ENCODE measurements around the gene GNRHR. TPM values are rescaled to one million over a fixed set of nuclear protein-coding genes. Genes with fewer than 3 reads are reported as not detected.
A peak's percentile ranks its signal among the peaks of the same experiment; 100 is the strongest.

The GNRHR gene
- total and polyA plus RNA-seq, 2 of the 4 experiments (the other 2 are of a cell fraction): not detected

- no peak for TF ChIP-seq MAZ (IDR thresholded peaks at IDR 0.05; ENCODE audit: borderline replicate concordance, low read depth, low read length)
- TF ChIP-seq BHLHE40 (IDR thresholded peaks at IDR 0.05; ENCODE audit: low read depth, low read length): no peak
- TF ChIP-seq RCOR1 (IDR thresholded peaks at IDR 0.05; ENCODE audit: insufficient replicate concordance, low read length): no peak
- TF ChIP-seq CHD1 (IDR thresholded peaks at IDR 0.05; ENCODE audit: low read depth, low read length): no peak
- no peak for TF ChIP-seq CTCF (conservative IDR thresholded peaks at IDR 0.05; ENCODE audit: low read depth, low read length)
- no peak for TF ChIP-seq SMC3 (IDR thresholded peaks at IDR 0.05; ENCODE audit: low read depth, low read length)
- TF ChIP-seq CEBPB (IDR thresholded peaks at IDR 0.05; ENCODE audit: low read depth, low read length): no peak
- TF ChIP-seq RAD21 (IDR thresholded peaks at IDR 0.05; ENCODE audit: low read length): no peak
- no peak for TF ChIP-seq POLR2A (IDR thresholded peaks at IDR 0.05; ENCODE audit: low read depth, low read length)
- no peak for TF ChIP-seq RFX5 (IDR thresholded peaks at IDR 0.05; ENCODE audit: low read depth, low read length)
- TF ChIP-seq MAFK (IDR thresholded peaks at IDR 0.05; ENCODE audit: low read depth, low read length): no peak
- TF ChIP-seq MXI1 (IDR thresholded peaks at IDR 0.05; ENCODE audit: borderline replicate concordance, low read depth, low read length): no peak
- no peak for TF ChIP-seq FOS (IDR thresholded peaks at IDR 0.05; ENCODE audit: low read depth, low read length)
- no peak for TF ChIP-seq USF2 (IDR thresholded peaks at IDR 0.05; ENCODE audit: low read depth, low read length)
- TF ChIP-seq ELK1 (IDR thresholded peaks at IDR 0.05; ENCODE audit: borderline replicate concordance, low read depth, low read length): no peak
- in situ Hi-C loops (cut with MboI; ENCODE audit: low sequenced_read_pairs): no loop called here
- intact Hi-C loops (cut with micrococcal nuclease): no loop called here
- Histone ChIP-seq H3K9me1 (ENCODE audit: insufficient read depth, low read length) (peaks cover 12% of the 10 kb centered on the region; the same call in 1 of the 2 replicates), H3K23ac (ENCODE audit: low read depth, low read length) (no peak overlapping the region), H3K27ac (ENCODE audit: insufficient read depth, low read length) (no peak overlapping the region), H2AK9ac (replicated peaks; ENCODE audit: low read depth, low read length, poor library complexity) (no peak overlapping the region), H3K4me3 (ENCODE audit: insufficient read depth, low read depth, low read length) (no peak overlapping the region), H4K91ac (ENCODE audit: insufficient read depth, low read depth, low read length) (no peak overlapping the region), H2AK5ac (ENCODE audit: low read depth, low read length) (no peak overlapping the region), H4K8ac (ENCODE audit: low read depth in 2 of 2, low read length in 2 of 2) (peak overlapping the region in 1 of 2 experiments; percentile 24; a peak in 1 of 4 replicates), H2BK20ac (ENCODE audit: low read depth, low read length) (no peak overlapping the region), H3K36me3 (ENCODE audit: control insufficient read depth, insufficient read depth, low read length) (no peaks in the 10 kb centered on the region), H3K56ac (ENCODE audit: extremely low read depth, insufficient read depth, low read length) (no peak overlapping the region), H3K4ac (ENCODE audit: low read depth, low read length) (no peak overlapping the region), H3K9me3 (ENCODE audit: control insufficient read depth, insufficient read depth, low read length) (no peaks in the 10 kb centered on the region), H3K4me1 (ENCODE audit: control insufficient read depth, insufficient read depth, low read length) (peaks cover 8% of the 10 kb centered on the region), H3K14ac (replicated peaks; ENCODE audit: low read depth, low read length) (no peak overlapping the region), H3K18ac (ENCODE audit: low read depth, low read length) (no peak overlapping the region), H4K20me1 (ENCODE audit: insufficient read depth, low read length) (0 out of 2 replicates have a peak, but pooled peaks cover 5% of the 10 kb centered on the region), H3K79me1 (ENCODE audit: low read depth in 1 of 2, low read length in 2 of 2) (peaks cover 14 to 29% of the 10 kb centered on the region in 2 experiments), H2BK5ac (ENCODE audit: low read depth, low read length, poor library complexity, severe bottlenecking) (no peak overlapping the region), H2BK15ac (ENCODE audit: low read depth, low read length) (no peak overlapping the region), H3K27me3 (ENCODE audit: control insufficient read depth, insufficient read depth, low read length) (no peaks in the 10 kb centered on the region), H2BK120ac (ENCODE audit: low read depth, low read length) (no peak overlapping the region), H2AFZ (replicated peaks; ENCODE audit: low read length, poor library complexity) (no peak overlapping the region), H4K5ac (ENCODE audit: low read depth, low read length) (no peak overlapping the region), H3K4me2 (ENCODE audit: low read depth, low read length) (no peak overlapping the region), H3K9ac (ENCODE audit: low read depth, low read length) (no peak overlapping the region)
- dilution Hi-C loops (cut with HindIII; ENCODE audit: low sequenced_read_pairs, unreplicated experiment): no loop called here
- BruUV-seq (replicated peaks): no TSS peak
- ATAC-seq (ENCODE audit: low read depth) (no peak; the same call in 1 of the 2 replicates), DNase-seq (no peak)
- POLR2A ChIA-PET (ENCODE audit: unreplicated experiment): no interaction called here
- CTCF ChIA-PET: no interaction called here
- WGBS, 2 experiments (ENCODE audit: extremely low coverage in 2 of 2, insufficient read length in 1 of 2): 69% methylated on average over 3 of the region's 7 CpGs; no CpG with 5 or more reads in 1 of the 2 experiments
Measured at GRCh38 chr4:67712650-67713528, 41.3 kb downstream of the GNRHR start.

Measured in IMR-90 (cell line).